ENCODE results near the gene MAEA.

The MAEA gene

GRCh38 chr4:1264942-1265341 lies 24.7 kb upstream of the MAEA start:
- in situ Hi-C loops (cut with MboI; ENCODE audit: low pct_unique_long_range_greater_than_20kb, low sequenced_read_pairs, unreplicated experiment) = no loop called here
- DNase-seq (ENCODE audit: low spot score) = no peak
- TF ChIP-seq CTCF (IDR thresholded peaks at IDR 0.05; ENCODE audit: extremely low read depth, insufficient read depth, missing control alignments) = no peak

- TF ChIP-seq CTCF (IDR thresholded peaks at IDR 0.05; ENCODE audit: extremely low read depth, insufficient read depth, missing control alignments) = no peak
- DNase-seq (ENCODE audit: low spot score) = no peak
- in situ Hi-C loops (cut with MboI; ENCODE audit: low pct_unique_long_range_greater_than_20kb, low sequenced_read_pairs, unreplicated experiment) = no loop called here
These were observed 24.3 kb upstream of the MAEA start for GRCh38 chr4:1265351-1265750.

GRCh38 chr4:1266881-1267763 lies 22.6 kb upstream of the MAEA start:
- TF ChIP-seq CTCF (IDR thresholded peaks at IDR 0.05; ENCODE audit: extremely low read depth, insufficient read depth, missing control alignments) = no peak
- no peak for DNase-seq (ENCODE audit: low spot score)
- in situ Hi-C loops (cut with MboI; ENCODE audit: low pct_unique_long_range_greater_than_20kb, low sequenced_read_pairs, unreplicated experiment) = no loop called here

GRCh38 chr4:1269209-1269608 lies 20.5 kb upstream of the MAEA start:
- TF ChIP-seq CTCF (IDR thresholded peaks at IDR 0.05; ENCODE audit: extremely low read depth, insufficient read depth, missing control alignments) = no peak
- DNase-seq (ENCODE audit: low spot score) = no peak
- in situ Hi-C loops (cut with MboI; ENCODE audit: low pct_unique_long_range_greater_than_20kb, low sequenced_read_pairs, unreplicated experiment) = no loop called here

GRCh38 chr4:1271686-1272085 lies 18.0 kb upstream of the MAEA start:
- no peak for TF ChIP-seq CTCF (IDR thresholded peaks at IDR 0.05; ENCODE audit: extremely low read depth, insufficient read depth, missing control alignments)
- DNase-seq (ENCODE audit: low spot score) = no peak
- in situ Hi-C loops (cut with MboI; ENCODE audit: low pct_unique_long_range_greater_than_20kb, low sequenced_read_pairs, unreplicated experiment) = no loop called here

- in situ Hi-C loops (cut with MboI; ENCODE audit: low pct_unique_long_range_greater_than_20kb, low sequenced_read_pairs, unreplicated experiment) = no loop called here
- no peak for DNase-seq (ENCODE audit: low spot score)
- no peak for TF ChIP-seq CTCF (IDR thresholded peaks at IDR 0.05; ENCODE audit: extremely low read depth, insufficient read depth, missing control alignments)
These were observed 14.8 kb upstream of the MAEA start for GRCh38 chr4:1274871-1275270.

Measured in GM13977 (cell line).